Bronchial epithelial cell (primary cell): ENCODE measurements around the gene UST. TPM values are rescaled to one million over a fixed set of nuclear protein-coding genes. Genes with fewer than 3 reads are reported as not detected.

ENCODE experiments used
- DNase-seq: peaks from one replicate; pipeline ENCODE4 v3.0.0-alpha.2; 2010; ENCODE audit warnings: low read depth
- FAIRE-seq: peaks from 2 replicates; lab custom pipeline; 2011; peaks lifted over from hg19 to GRCh38; lab: Jason Lieb, UNC
- H3K27me3 ChIP-seq: 2 replicates; pipeline ENCODE4 v1.5.1; 2011; ENCODE audit warnings: low read length; ENCODE audit not compliant: control insufficient read depth, insufficient read depth
- H3K36me3 ChIP-seq: 2 replicates; pipeline ENCODE4 v1.5.1; 2011; ENCODE audit warnings: low read length; ENCODE audit not compliant: control insufficient read depth, insufficient read depth
- H3K4me3 ChIP-seq: 2 replicates; pipeline ENCODE4 v1.5.1; 2011; ENCODE audit warnings: mild to moderate bottlenecking, low read depth, low read length, control low read depth
- total RNA-seq: library from RNA; depleted of rRNA; stranded (reverse); fragments of >200 nt; gene quantifications from 2 replicates; pipeline ENCODE4 v1.2.1, GENCODE V29; 2014
- TF ChIP-seq, protein P1 (sequence below): IDR thresholded peaks from 2 replicates; pipeline ENCODE4 v1.5.1; 2011; ENCODE audit warnings: mild to moderate bottlenecking, moderate library complexity, low read length, control low read depth, inconsistent platforms; ENCODE audit not compliant: insufficient read depth, severe bottlenecking

Gene UST
- total RNA-seq, 1 donor from 2014 or later: 18.7 TPM

- no peak for FAIRE-seq
- H3K27me3 ChIP-seq: peaks cover 2% of the 10 kb centered on the region
- H3K4me3 ChIP-seq: no peak overlapping the region
- DNase-seq: no peak
- TF ChIP-seq, protein P1, sequence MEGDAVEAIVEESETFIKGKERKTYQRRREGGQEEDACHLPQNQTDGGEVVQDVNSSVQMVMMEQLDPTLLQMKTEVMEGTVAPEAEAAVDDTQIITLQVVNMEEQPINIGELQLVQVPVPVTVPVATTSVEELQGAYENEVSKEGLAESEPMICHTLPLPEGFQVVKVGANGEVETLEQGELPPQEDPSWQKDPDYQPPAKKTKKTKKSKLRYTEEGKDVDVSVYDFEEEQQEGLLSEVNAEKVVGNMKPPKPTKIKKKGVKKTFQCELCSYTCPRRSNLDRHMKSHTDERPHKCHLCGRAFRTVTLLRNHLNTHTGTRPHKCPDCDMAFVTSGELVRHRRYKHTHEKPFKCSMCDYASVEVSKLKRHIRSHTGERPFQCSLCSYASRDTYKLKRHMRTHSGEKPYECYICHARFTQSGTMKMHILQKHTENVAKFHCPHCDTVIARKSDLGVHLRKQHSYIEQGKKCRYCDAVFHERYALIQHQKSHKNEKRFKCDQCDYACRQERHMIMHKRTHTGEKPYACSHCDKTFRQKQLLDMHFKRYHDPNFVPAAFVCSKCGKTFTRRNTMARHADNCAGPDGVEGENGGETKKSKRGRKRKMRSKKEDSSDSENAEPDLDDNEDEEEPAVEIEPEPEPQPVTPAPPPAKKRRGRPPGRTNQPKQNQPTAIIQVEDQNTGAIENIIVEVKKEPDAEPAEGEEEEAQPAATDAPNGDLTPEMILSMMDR: no peak
- H3K36me3 ChIP-seq: no peaks in the 10 kb centered on the region
These were observed 338.2 kb downstream of the UST start for GRCh38 chr6:149084808-149085556.

GRCh38 chr6:149085557-149085938 is 338.7 kb downstream of the UST start:
- FAIRE-seq (no peak), DNase-seq (no peak)
- no peak overlapping the region for H3K4me3 ChIP-seq
- H3K27me3 ChIP-seq: peaks cover 2% of the 10 kb centered on the region
- no peaks in the 10 kb centered on the region for H3K36me3 ChIP-seq
- TF ChIP-seq, protein P1: no peak

- H3K27me3 ChIP-seq: peaks cover 2% of the 10 kb centered on the region
- DNase-seq (no peak), FAIRE-seq (no peak)
- TF ChIP-seq, protein P1: no peak
- H3K36me3 ChIP-seq: no peaks in the 10 kb centered on the region
- no peak overlapping the region for H3K4me3 ChIP-seq
These were observed 339.5 kb downstream of the UST start for GRCh38 chr6:149086363-149086762.

DNA sequence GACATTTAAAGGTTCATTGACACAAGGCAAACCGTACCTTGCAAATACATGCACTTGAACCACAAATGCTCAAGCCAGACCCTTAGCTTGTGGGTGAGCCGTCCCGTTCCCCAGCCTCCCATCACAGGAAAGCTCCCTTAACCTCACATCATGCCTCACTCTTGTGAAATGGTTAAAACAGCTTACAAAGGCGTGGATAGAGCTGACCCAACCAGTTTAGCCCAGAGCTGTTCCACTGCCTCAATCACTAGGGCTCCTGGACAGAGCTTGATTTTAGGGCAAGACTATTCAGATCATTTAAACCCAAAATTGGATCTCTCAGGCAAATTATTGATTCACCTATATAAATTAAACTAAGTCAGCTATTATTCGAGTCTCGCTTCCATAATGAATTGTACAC is 341.1 kb downstream of the UST start:
- no peak overlapping the region for H3K4me3 ChIP-seq
- DNase-seq: peak; percentile 32
- H3K27me3 ChIP-seq: peaks cover 2% of the 10 kb centered on the region
- FAIRE-seq: no peak
- no peaks in the 10 kb centered on the region for H3K36me3 ChIP-seq
- TF ChIP-seq, protein P1: no peak

DNA sequence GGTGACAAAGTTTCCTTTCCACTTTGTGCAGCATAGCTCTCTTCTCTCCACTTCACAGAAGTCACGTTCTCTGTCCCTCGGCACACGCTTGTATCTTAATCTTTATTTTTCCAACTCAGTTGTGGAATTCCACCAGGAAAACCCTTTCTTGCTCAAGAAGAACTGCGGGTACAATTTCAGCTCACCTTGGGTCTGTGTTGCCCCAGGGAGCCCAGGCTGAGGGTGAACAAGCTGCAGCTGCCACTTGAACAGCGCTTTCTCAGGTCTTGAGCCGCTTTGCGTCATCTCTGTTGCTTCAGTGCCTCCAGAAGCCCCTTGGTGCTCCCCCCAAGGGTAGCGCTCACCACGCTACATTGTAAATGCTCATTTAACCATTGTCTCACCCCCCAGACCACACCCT is 341.5 kb downstream of the UST start:
- no peak overlapping the region for H3K4me3 ChIP-seq
- DNase-seq (no peak), FAIRE-seq (no peak)
- TF ChIP-seq, protein P1: no peak
- H3K27me3 ChIP-seq: peaks cover 2% of the 10 kb centered on the region
- H3K36me3 ChIP-seq: no peaks in the 10 kb centered on the region

- H3K36me3 ChIP-seq: no peaks in the 10 kb centered on the region
- no peak for DNase-seq
- H3K27me3 ChIP-seq: peaks cover 2% of the 10 kb centered on the region
- H3K4me3 ChIP-seq: no peak overlapping the region
- TF ChIP-seq, protein P1: no peak
- no peak for FAIRE-seq
These were observed 342.7 kb downstream of the UST start for GRCh38 chr6:149089510-149089909.
